Tibial artery (tissue), 4 donors: ENCODE data around the gene MAD1L1.
"Not testable (repeated sequence)": the region's sequence is repeated elsewhere in the genome, so short reads cannot be mapped to it uniquely, and the experiment has no call there.

Experiments
- DNase-seq, 2 donors: peaks; one replicate each; pipeline ENCODE4 v3.0.0-alpha.2; 2019
- H3K27ac ChIP-seq, 2 donors: fragments of 200-600 bp; sonication (generic) in 1 of 2; 1 replicate in 1 of 2; 2 replicates in 1 of 2; pipeline ENCODE4 v1.5.1; 2018 to 2019; ENCODE audit warnings: mild to moderate bottlenecking in 1 of 2
- H3K27me3 ChIP-seq, 2 donors: fragments of 200-600 bp; sonication (generic) in 1 of 2; one replicate each; pipeline versions ENCODE4 v1.5.1 to v1.6.0; 2016 to 2019
- H3K36me3 ChIP-seq, 3 donors: fragments of 200-600 bp; sonication (generic) in 2 of 3; one replicate each; pipeline ENCODE4 v1.5.1; 2016 to 2019; ENCODE audit warnings: mild to moderate bottlenecking in 2 of 3
- H3K4me1 ChIP-seq, 4 donors: fragments of 200-600 bp; sonication (generic) in 2 of 4; 1 replicate in 3 of 4; 2 replicates in 1 of 4; pipeline ENCODE4 v1.5.1; 2016 to 2019
- H3K4me3 ChIP-seq, 2 donors: fragments of 200-600 bp; sonication (generic) in 1 of 2; 1 replicate in 1 of 2; 2 replicates in 1 of 2; pipeline ENCODE4 v1.5.1; 2018 to 2019; ENCODE audit warnings: mild to moderate bottlenecking in 2 of 2
- H3K9me3 ChIP-seq, 3 donors: fragments of 200-600 bp; sonication (generic) in 1 of 3; one replicate each; pipeline ENCODE4 v1.5.1; 2016 to 2019
- intact Hi-C: fragments of 100-400 bp; cut with DNase I; formaldehyde crosslinking; loops from one replicate; pipeline ENCODE4 v1.15.0; 2023; ENCODE audit warnings: low total_unique reads
- TF ChIP-seq, protein P1 (sequence below), 2 experiments: fragments of 200-600 bp in 1 of 2; fragments of 450-650 bp in 1 of 2; IDR thresholded peaks; one replicate each; pipeline ENCODE4 v1.5.1; 2017 to 2019; ENCODE audit warnings: antibody characterized with exemption in 2 of 2, mild to moderate bottlenecking in 1 of 2, moderate library complexity in 1 of 2

Gene MAD1L1

DNA sequence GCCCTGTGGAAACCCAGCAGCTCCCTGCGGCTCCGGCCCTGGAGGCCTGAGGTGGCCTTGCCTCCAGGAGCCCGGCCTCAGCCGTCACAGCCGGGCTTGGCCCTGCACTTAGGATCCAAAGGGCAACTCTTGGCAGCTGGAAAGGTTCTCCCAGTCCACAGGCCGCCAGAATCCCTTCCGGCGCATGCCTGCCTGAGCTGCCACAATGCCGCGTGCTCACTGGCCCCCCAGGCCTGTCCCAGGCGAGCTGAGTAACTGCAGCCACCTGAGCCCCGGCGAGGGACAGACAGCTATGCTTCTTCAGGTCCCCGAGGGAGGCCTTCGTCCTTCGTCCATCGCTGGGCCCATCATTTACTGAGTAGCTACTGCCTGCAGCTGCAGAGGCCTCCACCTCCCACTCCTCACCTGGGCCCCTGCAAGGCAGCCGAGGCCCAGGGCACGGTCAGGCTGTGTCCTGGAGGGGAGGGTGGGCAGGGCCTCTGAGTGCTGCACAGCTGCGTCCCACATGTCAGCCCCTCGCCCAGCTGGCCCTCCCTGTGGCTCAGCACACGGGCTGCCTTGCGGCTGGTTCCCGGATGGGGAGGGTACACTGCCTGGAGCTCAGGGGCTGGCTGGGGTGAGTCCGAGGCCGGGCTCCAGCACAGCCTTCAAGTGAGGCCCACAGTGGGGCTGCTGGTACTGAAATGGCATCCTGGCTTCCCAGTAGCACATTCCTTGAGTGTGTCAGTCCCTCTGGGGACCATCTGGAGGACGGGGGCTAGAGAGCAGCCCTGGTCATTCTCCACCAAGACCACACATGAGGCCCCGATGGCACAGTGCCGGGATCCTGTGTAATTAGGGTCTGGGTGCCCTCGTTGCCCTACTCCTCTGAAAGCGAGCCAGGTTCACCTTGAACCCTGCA, 390.2 kb downstream of the MAD1L1 start:
- Histone ChIP-seq H3K4me3 (no peak overlapping the region), H3K36me3 (no peaks in the 10 kb centered on the region), H3K4me1 (no peaks in the 10 kb centered on the region), H3K9me3 (no peaks in the 10 kb centered on the region), H3K27me3 (no peaks in the 10 kb centered on the region), H3K27ac (no peak overlapping the region)
- TF ChIP-seq, protein P1, sequence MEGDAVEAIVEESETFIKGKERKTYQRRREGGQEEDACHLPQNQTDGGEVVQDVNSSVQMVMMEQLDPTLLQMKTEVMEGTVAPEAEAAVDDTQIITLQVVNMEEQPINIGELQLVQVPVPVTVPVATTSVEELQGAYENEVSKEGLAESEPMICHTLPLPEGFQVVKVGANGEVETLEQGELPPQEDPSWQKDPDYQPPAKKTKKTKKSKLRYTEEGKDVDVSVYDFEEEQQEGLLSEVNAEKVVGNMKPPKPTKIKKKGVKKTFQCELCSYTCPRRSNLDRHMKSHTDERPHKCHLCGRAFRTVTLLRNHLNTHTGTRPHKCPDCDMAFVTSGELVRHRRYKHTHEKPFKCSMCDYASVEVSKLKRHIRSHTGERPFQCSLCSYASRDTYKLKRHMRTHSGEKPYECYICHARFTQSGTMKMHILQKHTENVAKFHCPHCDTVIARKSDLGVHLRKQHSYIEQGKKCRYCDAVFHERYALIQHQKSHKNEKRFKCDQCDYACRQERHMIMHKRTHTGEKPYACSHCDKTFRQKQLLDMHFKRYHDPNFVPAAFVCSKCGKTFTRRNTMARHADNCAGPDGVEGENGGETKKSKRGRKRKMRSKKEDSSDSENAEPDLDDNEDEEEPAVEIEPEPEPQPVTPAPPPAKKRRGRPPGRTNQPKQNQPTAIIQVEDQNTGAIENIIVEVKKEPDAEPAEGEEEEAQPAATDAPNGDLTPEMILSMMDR (IDR thresholded peaks at IDR 0.05): no peak
- peak in 1 of 2 donors; percentile 57 for DNase-seq
- intact Hi-C loops: no loop called here

DNA sequence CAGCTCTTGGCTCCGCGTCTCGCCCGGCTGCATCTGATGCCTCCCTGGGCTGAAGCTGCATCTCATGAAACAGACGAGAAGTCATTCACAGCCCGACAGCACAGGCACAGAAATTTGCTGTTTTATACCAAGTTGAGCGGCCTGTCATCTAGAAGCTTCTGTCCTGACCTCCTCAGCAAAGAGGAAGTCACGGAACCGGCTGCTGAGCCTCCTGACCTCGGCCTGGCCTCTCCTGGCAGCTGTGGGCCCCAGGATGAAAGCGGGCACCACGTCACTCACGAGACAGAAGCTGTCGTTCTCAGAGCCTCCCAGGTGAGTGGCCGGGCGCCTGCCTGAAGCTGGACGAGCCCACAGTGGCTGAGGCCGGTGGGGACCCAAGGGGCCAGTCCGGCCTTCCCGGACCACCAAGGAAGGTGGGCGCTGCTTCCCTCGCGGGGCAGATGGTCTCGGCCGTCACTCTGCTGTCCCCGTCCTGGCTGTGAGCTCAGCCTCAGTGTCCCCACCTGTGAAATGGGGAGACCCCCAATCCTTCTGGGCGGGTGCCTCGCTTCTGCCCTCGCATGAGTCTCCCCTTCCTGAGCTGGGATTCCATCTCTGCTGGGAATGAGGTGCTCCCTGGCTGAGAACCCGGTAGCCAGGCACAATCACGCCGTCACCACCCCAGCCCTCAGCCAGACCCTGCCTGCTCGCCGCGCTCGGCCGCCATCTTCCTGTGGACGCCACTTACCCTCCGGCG, 391.3 kb downstream of the MAD1L1 start:
- intact Hi-C loops, H3K9me3 ChIP-seq, H3K27me3 ChIP-seq, H3K4me3 ChIP-seq, H3K4me1 ChIP-seq, H3K27ac ChIP-seq, H3K36me3 ChIP-seq: not testable (repeated sequence)
- peak in 1 of 2 donors; percentile 35 for DNase-seq

DNA sequence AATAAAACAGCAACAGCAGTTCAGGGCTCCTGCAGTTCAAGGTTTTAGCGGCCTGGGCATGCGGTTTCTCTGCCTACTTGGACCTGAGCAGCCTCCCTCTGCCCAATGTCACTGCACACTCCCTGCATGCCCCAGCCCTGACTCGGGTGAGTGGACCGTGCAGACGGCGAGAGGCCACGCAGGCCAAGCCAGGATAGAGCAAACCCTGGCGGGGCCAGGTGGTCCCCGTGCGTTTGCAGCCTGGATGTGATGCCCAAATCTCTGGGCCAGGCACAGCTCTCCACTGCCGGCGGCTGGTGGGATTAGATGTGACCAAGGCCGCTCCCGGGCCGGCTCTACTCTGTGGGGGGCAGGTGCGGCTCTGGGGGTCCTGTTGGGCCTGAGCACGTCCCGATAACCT, 392.0 kb downstream of the MAD1L1 start:
- H3K9me3 ChIP-seq, H3K4me3 ChIP-seq, H3K4me1 ChIP-seq, H3K36me3 ChIP-seq, H3K27me3 ChIP-seq, H3K27ac ChIP-seq, intact Hi-C loops: not testable (repeated sequence)
- peak in 1 of 2 donors; percentile 34 for DNase-seq

DNA sequence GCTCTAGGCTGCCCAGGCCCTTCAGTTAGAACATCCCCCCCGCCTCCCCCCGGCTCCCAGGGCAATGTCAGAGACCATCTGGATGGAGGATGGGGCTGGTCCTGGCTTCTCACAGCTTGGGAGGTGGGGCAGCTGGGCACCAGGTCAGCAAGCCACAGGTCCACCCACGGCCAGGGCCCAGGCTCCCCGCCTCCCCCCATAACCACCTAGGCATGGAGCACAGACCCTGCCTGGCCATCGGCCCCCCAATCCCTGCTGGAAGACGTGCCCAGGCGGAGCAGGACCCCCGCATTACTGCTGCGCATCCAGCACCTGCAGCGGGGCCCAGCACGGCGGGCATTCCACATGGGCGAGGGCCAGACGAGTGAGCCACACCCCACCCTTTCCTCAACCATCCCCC, 393.0 kb downstream of the MAD1L1 start:
- Histone ChIP-seq H3K27me3 (no peaks in the 10 kb centered on the region), H3K9me3 (no peaks in the 10 kb centered on the region), H3K36me3 (no peaks in the 10 kb centered on the region), H3K4me3 (no peak overlapping the region), H3K4me1 (no peaks in the 10 kb centered on the region), H3K27ac (no peak overlapping the region)
- TF ChIP-seq, protein P1 (IDR thresholded peaks at IDR 0.05): no peak
- intact Hi-C loops: no loop called here
- DNase-seq: peak in 1 of 2 donors; percentile 58

DNA sequence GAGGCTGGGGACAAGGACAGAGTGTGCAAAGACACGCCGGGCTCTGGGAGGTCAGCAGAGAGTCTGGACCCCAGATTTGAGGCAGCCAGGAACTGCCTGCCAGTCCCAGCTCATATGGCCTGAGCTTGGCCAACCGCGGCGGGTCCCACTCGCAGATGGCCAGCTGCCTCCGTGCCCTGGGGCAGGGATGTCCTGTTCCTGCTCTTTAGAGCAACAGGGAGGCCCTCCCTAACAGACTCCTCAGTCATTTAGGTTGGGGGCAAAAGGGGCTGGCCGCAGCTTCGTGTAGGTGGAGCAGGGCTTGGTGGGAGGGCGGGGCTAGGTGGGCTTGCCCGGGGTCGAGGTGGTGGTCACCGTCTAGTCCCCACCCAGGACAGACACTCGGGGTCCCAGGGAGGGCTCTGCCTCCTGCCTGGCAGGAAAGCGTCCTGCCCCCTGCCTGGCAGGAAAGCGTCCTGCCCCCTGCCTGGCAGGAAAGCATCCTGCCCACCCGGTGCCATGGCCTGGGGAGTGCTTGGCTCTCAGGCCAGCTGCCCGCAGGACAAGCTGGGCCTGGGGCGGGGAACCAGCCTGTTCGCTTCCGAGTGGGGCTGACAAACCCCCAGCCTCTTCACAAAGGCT, 393.7 kb downstream of the MAD1L1 start:
- H3K36me3 ChIP-seq, H3K9me3 ChIP-seq, H3K4me3 ChIP-seq, intact Hi-C loops, H3K27me3 ChIP-seq, H3K4me1 ChIP-seq, H3K27ac ChIP-seq: not testable (repeated sequence)
- DNase-seq: peak in 1 of 2 donors; percentile 37

DNA sequence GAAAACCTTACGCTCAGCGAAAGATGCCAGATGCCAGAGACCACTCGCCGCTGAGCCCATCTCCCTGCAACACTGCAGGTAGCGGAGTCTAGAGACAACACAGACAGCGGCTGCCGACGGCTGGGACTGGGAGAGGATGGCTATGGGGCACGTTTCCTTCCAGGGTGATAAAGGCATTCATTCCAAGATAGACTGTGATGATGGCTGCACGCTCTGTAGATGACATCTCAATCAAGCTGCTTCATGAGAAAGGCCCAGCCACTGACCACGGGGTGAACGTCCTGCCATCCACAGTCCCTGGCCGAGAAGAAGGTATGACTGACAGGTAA, 394.2 kb downstream of the MAD1L1 start:
- H3K27me3 ChIP-seq, H3K36me3 ChIP-seq: not testable (repeated sequence)

DNA sequence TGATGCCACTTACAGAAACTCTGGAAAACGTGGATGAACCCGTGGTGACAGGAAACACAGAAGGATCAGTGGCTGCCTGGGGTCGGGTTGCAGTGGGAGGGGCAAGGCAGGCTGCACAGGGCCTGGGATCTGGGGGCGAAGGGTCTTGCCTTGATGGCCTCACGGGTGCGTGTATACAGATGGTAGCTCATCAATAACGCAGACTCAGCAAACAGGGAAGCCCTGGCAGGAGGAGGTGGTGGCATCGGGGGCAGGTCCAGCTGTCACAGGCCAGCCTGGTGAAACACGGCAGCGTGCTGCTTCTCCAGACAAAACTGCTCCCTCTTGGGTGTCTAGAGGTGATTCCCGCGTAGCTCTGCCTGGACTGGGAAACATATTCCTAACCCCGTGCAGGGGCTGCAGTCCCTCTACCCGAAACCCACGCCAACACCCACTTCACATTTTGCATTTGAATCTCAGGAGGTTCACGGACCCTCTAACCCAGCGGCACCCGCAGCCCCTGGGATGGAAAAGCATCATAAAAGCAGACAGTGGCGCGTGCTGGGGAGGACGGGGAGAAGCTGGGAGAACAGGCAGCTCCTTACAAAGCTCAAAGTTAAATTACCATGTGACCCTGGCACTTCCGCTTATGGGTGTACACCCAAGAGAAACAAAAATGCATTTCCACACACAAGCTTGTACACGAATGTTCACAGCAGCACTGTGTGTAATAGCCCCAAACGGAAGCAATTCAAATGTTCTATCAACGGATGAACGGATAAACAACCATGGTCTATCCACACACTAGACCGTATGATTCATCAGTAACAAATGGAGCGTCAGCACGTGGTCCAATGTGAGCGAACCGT, 394.8 kb downstream of the MAD1L1 start:
- H3K27me3 ChIP-seq, intact Hi-C loops, H3K36me3 ChIP-seq, H3K4me1 ChIP-seq, H3K4me3 ChIP-seq, H3K27ac ChIP-seq, H3K9me3 ChIP-seq: not testable (repeated sequence)
- DNase-seq: peak in 1 of 2 donors; percentile 59

More for the DNA sequence above, 394.2 kb downstream of the MAD1L1 start:
- H3K27ac ChIP-seq, H3K4me1 ChIP-seq, H3K4me3 ChIP-seq, H3K9me3 ChIP-seq, intact Hi-C loops: not testable (repeated sequence)
- peak in 1 of 2 donors; percentile 51 for DNase-seq

DNA sequence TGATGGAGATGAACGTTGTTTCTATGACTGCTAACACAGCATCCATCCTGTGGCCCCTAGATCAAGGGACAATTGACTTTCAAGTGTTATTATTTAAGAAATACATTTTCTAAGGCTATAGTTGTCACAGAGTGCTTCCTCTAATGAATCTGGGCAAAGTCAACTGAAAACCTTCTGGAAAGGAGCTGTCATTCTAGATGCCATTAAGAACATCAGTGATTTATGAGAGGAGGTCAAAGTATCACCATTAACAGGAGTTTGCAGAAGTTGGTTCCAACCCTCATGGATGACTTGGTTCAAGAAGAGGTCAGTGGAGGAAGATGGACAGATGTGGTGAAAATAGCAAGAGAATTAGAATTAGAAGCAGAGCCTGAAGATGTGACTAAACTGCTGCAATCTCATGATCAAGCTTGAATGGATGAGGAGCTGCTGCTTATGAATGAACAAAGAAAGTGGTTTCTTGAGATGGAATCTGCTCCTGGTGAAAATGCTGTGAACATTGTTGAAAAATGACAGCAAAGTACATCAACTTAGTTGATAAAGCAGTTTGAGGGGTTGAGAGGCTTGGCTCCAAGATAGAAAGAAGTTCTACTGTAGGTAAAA, 400.7 kb downstream of the MAD1L1 start:
- H3K9me3 ChIP-seq, DNase-seq, H3K4me1 ChIP-seq, H3K36me3 ChIP-seq, H3K27me3 ChIP-seq, H3K4me3 ChIP-seq, H3K27ac ChIP-seq, intact Hi-C loops: not testable (repeated sequence)

DNA sequence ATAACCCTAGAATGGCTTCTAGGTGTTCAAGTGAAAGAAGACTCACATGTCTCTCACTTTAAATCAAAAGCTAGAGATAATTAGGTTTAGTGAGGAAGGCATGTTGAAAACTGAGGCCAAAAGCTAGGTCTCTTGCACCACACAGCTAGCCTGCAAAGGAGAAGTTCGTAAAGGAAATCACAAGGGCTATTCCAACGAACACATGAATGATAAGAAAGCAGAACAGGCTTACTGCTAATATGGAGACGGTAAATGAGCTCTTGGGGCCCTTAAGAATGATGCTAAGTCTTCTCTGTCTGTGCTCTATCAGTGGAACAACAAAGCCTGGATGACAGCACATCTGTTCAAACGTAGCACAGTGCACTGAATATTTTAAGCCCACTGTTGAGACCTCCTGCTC, 401.3 kb downstream of the MAD1L1 start:
- H3K27ac ChIP-seq, intact Hi-C loops, DNase-seq, H3K27me3 ChIP-seq, H3K4me3 ChIP-seq, H3K4me1 ChIP-seq, H3K9me3 ChIP-seq, H3K36me3 ChIP-seq: not testable (repeated sequence)

DNA sequence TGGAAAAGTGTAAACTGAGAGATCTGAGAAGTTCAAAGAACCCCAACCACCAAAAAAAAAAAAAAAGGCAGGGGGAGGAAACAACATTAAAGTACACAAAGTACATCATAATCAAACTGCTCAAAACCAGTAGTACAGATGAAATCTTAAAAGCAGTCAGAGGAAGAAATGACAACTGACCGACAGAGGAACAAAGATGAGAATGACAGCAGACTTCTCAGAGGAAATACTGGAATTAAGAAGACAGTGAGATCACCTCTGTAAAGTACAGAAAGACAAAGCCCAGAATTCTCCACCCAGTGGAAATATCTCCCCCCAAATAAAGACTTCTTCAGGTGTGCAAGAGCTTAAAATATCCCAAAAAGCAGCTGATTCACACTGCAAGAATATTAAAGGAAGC, 403.1 kb downstream of the MAD1L1 start:
- H3K36me3 ChIP-seq, H3K27ac ChIP-seq, H3K27me3 ChIP-seq, H3K4me3 ChIP-seq, DNase-seq, intact Hi-C loops, H3K9me3 ChIP-seq, H3K4me1 ChIP-seq: not testable (repeated sequence)
